ENCODE measurements around the gene COPZ1.

COPZ1 gene

DNA sequence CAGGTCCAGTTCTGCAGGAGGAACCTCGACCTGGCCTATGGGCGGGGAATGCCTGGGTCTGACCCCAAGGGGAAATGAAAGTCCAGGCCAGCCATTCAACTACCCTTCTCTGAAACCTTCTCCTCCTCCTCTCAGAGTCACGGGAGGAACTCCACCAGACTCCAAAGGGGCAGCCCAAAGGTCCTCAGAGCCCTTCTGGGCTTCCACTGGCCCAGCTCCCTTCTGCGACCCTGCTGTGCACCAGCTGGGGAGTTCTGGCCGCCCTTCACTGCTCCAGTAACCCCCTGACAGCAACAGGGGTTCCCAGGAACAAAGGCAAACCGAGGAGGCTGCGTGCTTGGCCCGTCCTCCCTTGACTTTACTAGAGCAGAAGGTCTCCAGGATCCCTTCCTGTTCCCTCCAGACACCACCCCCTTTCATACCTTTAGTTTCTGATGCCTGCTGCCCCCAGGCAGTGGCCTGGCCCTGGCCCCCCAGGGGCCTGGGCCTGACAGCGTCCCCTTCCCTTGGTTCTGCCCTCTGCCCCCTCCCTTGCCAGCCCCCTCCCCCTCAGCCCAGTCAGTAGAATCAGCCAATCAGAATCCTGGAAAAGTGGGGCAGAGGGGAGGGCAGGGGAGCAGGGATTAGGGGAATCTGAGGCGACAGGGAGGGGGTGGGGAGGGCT lies 60.5 kb downstream of the COPZ1 start:
- TF ChIP-seq, protein P1, sequence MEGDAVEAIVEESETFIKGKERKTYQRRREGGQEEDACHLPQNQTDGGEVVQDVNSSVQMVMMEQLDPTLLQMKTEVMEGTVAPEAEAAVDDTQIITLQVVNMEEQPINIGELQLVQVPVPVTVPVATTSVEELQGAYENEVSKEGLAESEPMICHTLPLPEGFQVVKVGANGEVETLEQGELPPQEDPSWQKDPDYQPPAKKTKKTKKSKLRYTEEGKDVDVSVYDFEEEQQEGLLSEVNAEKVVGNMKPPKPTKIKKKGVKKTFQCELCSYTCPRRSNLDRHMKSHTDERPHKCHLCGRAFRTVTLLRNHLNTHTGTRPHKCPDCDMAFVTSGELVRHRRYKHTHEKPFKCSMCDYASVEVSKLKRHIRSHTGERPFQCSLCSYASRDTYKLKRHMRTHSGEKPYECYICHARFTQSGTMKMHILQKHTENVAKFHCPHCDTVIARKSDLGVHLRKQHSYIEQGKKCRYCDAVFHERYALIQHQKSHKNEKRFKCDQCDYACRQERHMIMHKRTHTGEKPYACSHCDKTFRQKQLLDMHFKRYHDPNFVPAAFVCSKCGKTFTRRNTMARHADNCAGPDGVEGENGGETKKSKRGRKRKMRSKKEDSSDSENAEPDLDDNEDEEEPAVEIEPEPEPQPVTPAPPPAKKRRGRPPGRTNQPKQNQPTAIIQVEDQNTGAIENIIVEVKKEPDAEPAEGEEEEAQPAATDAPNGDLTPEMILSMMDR (conservative IDR thresholded peaks at IDR 0.05; ENCODE audit: low read length), result no peak
- no peak for TF ChIP-seq EZH2phosphoT487 (IDR thresholded peaks at IDR 0.05; ENCODE audit: borderline replicate concordance)
- no peak overlapping the region for H3K9ac ChIP-seq (ENCODE audit: low read depth, low read length, poor library complexity, severe bottlenecking)
- H3K9me2 ChIP-seq (replicated peaks; ENCODE audit: low read depth, low read length), result no peaks in the 10 kb centered on the region
- H3F3A ChIP-seq (ENCODE audit: low read depth), result no peaks in the 10 kb centered on the region
- H3K4me3 ChIP-seq (ENCODE audit: low read length, poor library complexity, severe bottlenecking), result no peak overlapping the region
- peaks cover 36% of the 10 kb centered on the region for H3K4me1 ChIP-seq (ENCODE audit: insufficient read depth, low read length, poor library complexity, severe bottlenecking)
- H3K79me2 ChIP-seq (ENCODE audit: insufficient read depth, low read length), result no peaks in the 10 kb centered on the region
- no peaks in the 10 kb centered on the region for H3K36me3 ChIP-seq (ENCODE audit: insufficient read depth, low read length)
- H4K20me1 ChIP-seq (ENCODE audit: insufficient read depth, low read length, poor library complexity, severe bottlenecking), result no peaks in the 10 kb centered on the region
- no peak overlapping the region for H3K4me2 ChIP-seq (ENCODE audit: low read depth, low read length, poor library complexity, severe bottlenecking)
- H3K9me3 ChIP-seq (ENCODE audit: insufficient read depth, low read depth, low read length), result no peaks in the 10 kb centered on the region
- H2AFZ ChIP-seq (ENCODE audit: low read length), result no peak overlapping the region
- no peaks in the 10 kb centered on the region for H3K27me3 ChIP-seq (ENCODE audit: insufficient read depth, low read length, poor library complexity, severe bottlenecking)

DNA sequence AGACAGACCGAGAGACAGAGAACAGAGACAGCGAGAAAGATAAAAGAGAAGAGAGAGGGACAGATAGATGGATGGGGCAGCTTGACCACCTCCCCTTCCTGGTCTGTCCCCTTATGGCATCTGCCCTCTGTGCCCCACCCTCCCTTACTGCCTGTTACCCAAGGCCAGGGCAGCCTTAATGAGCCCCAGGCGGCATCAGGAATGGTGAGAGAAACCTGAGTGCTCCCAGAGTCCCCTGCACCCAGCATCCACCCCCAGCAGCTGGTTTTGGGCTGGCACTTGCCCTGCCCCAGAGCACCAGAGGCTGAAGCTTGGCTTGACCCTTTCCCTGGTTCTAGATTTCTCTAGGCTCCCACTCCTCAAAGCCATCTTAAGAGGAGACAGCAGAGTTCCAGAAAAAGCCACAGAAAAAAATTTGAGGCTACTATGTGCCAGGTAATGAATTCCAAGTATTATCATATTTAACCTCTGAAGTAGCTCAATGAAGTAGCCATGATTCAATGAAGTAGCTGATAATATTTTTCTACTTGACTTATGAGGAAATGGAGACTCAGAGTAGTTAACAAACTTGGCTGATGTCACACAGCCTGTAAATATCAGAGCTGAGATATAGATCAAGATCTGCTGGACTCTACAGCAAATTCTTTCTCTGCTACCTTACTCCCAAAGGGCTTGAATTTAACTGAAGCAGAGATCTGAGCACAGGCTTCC lies 61.6 kb downstream of the COPZ1 start:
- Histone ChIP-seq H4K20me1 (ENCODE audit: insufficient read depth, low read length, poor library complexity, severe bottlenecking) (no peaks in the 10 kb centered on the region), H3K79me2 (ENCODE audit: insufficient read depth, low read length) (no peaks in the 10 kb centered on the region), H3F3A (ENCODE audit: low read depth) (no peaks in the 10 kb centered on the region), H3K9me2 (replicated peaks; ENCODE audit: low read depth, low read length) (no peaks in the 10 kb centered on the region), H2AFZ (ENCODE audit: low read length) (no peak overlapping the region), H3K4me3 (ENCODE audit: low read length, poor library complexity, severe bottlenecking) (no peak overlapping the region), H3K9me3 (ENCODE audit: insufficient read depth, low read depth, low read length) (no peaks in the 10 kb centered on the region), H3K4me2 (ENCODE audit: low read depth, low read length, poor library complexity, severe bottlenecking) (no peak overlapping the region), H3K9ac (ENCODE audit: low read depth, low read length, poor library complexity, severe bottlenecking) (no peak overlapping the region), H3K4me1 (ENCODE audit: insufficient read depth, low read length, poor library complexity, severe bottlenecking) (peaks cover 41% of the 10 kb centered on the region), H3K36me3 (ENCODE audit: insufficient read depth, low read length) (no peaks in the 10 kb centered on the region), H3K27me3 (ENCODE audit: insufficient read depth, low read length, poor library complexity, severe bottlenecking) (no peaks in the 10 kb centered on the region)
- TF ChIP-seq EZH2phosphoT487 (IDR thresholded peaks at IDR 0.05; ENCODE audit: borderline replicate concordance), result no peak
- TF ChIP-seq, protein P1 (conservative IDR thresholded peaks at IDR 0.05; ENCODE audit: low read length), result no peak

DNA sequence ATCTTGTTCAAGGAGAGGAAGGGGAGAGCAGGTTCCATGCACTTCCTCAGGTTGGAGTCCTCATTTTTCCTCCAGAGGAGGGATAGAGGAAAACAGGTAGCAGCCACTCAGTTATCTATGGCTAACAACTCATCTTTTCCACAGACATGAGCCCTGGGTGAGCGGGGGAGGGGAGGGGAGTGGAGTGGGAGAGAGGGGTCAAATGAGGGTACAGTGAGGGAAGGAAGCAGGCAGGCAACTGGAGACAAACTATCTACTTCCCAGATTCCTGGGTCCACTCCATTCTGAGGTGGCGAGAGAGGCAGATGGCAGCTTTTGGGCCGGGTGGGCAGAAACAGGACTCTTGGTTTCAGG lies 62.2 kb downstream of the COPZ1 start:
- no peaks in the 10 kb centered on the region for H4K20me1 ChIP-seq (ENCODE audit: insufficient read depth, low read length, poor library complexity, severe bottlenecking)
- peaks cover 41% of the 10 kb centered on the region for H3K4me1 ChIP-seq (ENCODE audit: insufficient read depth, low read length, poor library complexity, severe bottlenecking)
- H3K27me3 ChIP-seq (ENCODE audit: insufficient read depth, low read length, poor library complexity, severe bottlenecking), result no peaks in the 10 kb centered on the region
- no peak overlapping the region for H3K4me2 ChIP-seq (ENCODE audit: low read depth, low read length, poor library complexity, severe bottlenecking)
- no peaks in the 10 kb centered on the region for H3K9me3 ChIP-seq (ENCODE audit: insufficient read depth, low read depth, low read length)
- H2AFZ ChIP-seq (ENCODE audit: low read length), result no peak overlapping the region
- H3K4me3 ChIP-seq (ENCODE audit: low read length, poor library complexity, severe bottlenecking), result no peak overlapping the region
- H3K79me2 ChIP-seq (ENCODE audit: insufficient read depth, low read length), result no peaks in the 10 kb centered on the region
- no peaks in the 10 kb centered on the region; the same call in 1 of the 2 replicates for H3K36me3 ChIP-seq (ENCODE audit: insufficient read depth, low read length)
- H3K9me2 ChIP-seq (replicated peaks; ENCODE audit: low read depth, low read length), result no peaks in the 10 kb centered on the region
- TF ChIP-seq EZH2phosphoT487 (IDR thresholded peaks at IDR 0.05; ENCODE audit: borderline replicate concordance), result no peak
- TF ChIP-seq, protein P1 (conservative IDR thresholded peaks at IDR 0.05; ENCODE audit: low read length), result no peak
- no peak overlapping the region for H3K9ac ChIP-seq (ENCODE audit: low read depth, low read length, poor library complexity, severe bottlenecking)
- no peaks in the 10 kb centered on the region for H3F3A ChIP-seq (ENCODE audit: low read depth)

Measured in Loucy (cell line).